ENCODE measurements around the gene DOCK4. TPM values are rescaled to one million over a fixed set of nuclear protein-coding genes. Genes with fewer than 3 reads are reported as not detected.

DOCK4 gene
- total RNA-seq, 1 donor from 2014 or later, result 43.5 TPM

DNA sequence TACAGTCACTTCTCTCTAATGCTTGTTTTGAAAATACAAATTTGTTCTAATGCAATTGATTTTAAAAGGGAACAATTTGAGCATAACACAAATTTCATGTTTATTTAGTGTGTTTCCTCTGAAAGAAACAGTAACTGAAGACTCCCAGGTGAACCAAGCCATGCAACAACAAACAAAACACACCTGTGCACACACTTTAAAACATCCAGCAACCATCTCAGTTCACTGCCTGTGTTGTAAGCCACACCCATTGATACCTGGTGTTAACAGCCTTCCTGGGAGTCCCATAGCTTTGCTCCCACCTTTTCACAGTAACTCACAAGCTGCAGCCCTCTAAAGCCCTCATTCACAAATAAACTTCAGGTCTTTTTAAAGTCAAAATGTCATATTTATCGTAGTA lies 89.3 kb downstream of the DOCK4 start:
- H3K27ac ChIP-seq, result no peak overlapping the region
- intact Hi-C loops (cut with DNase I), result no loop called here
- H3K27me3 ChIP-seq, result no peaks in the 10 kb centered on the region
- H3K4me3 ChIP-seq, result no peak overlapping the region
- no peak for TF ChIP-seq CTCF (IDR thresholded peaks at IDR 0.05)
- DNase-seq (ENCODE audit: low spot score in 2 of 2), result no peak
- no peaks in the 10 kb centered on the region for H3K36me3 ChIP-seq
- no peaks in the 10 kb centered on the region for H3K9me3 ChIP-seq
- peaks cover 6 to 8% of the 10 kb centered on the region in 2 donors for H3K4me1 ChIP-seq

DNA sequence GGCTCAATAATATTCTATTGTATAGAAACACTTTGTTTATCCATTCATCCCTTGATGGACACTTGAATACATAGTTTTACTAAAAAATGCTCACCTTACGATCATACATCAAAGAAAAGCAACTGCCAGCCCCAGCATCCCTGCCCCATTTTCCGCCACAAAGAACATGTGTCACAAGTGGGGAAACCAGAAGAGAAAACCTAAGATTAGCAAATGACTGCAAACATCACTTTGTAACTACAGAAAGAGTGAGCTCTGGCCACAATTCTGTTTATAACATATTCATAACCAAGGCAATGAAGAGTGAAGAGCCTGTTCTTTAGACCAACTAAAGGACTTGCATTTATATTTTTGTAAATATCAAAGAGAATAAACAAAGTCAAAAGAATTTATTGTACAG lies 89.8 kb downstream of the DOCK4 start:
- Histone ChIP-seq H3K4me1 (peaks cover 6 to 8% of the 10 kb centered on the region in 2 donors), H3K27ac (no peak overlapping the region), H3K9me3 (no peaks in the 10 kb centered on the region), H3K4me3 (no peak overlapping the region), H3K36me3 (no peaks in the 10 kb centered on the region), H3K27me3 (no peaks in the 10 kb centered on the region)
- TF ChIP-seq CTCF (IDR thresholded peaks at IDR 0.05), result no peak
- intact Hi-C loops (cut with DNase I), result no loop called here
- no peak for DNase-seq (ENCODE audit: low spot score in 2 of 2)

- Histone ChIP-seq H3K4me3 (no peak overlapping the region), H3K27me3 (no peaks in the 10 kb centered on the region), H3K36me3 (no peaks in the 10 kb centered on the region), H3K4me1 (peaks cover 6 to 8% of the 10 kb centered on the region in 2 donors), H3K27ac (no peak overlapping the region), H3K9me3 (no peaks in the 10 kb centered on the region)
- TF ChIP-seq CTCF (IDR thresholded peaks at IDR 0.05), result no peak
- intact Hi-C loops (cut with DNase I), result no loop called here
- DNase-seq (ENCODE audit: low spot score in 2 of 2), result no peak
These were observed 90.3 kb downstream of the DOCK4 start for GRCh38 chr7:112115880-112116279.

GRCh38 chr7:112113913-112114575 lies 92.2 kb downstream of the DOCK4 start:
- no peak for DNase-seq (ENCODE audit: low spot score in 2 of 2)
- Histone ChIP-seq H3K9me3 (no peaks in the 10 kb centered on the region), H3K27ac (no peak overlapping the region), H3K27me3 (no peaks in the 10 kb centered on the region), H3K4me3 (no peak overlapping the region), H3K4me1 (peaks cover 6 to 11% of the 10 kb centered on the region in 2 donors), H3K36me3 (no peaks in the 10 kb centered on the region)
- no peak for TF ChIP-seq CTCF (IDR thresholded peaks at IDR 0.05)
- intact Hi-C loops (cut with DNase I), result no loop called here

DNA sequence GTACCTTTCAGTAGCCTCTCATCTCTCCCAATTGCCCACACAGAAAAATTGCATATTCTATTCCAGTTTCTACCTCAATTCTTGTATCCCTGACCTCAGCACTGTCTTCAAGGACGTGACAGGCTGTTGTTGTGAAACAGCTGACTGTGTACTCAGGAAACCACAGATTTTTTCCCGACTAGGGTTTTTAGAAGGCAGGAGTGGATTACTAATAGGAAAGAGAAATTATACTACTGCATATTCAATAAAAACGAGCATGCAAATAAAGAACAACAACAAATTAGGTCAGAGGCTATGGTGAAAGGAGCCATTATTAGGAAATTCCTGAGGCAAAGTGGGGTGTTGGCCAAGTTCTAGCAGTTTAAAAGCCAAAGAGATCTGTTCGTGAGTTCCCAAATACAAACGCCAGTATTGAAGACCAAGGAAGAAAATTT lies 93.4 kb downstream of the DOCK4 start:
- H3K9me3 ChIP-seq, result no peaks in the 10 kb centered on the region
- no peak for TF ChIP-seq CTCF (IDR thresholded peaks at IDR 0.05)
- H3K27ac ChIP-seq, result peak overlapping the region; percentile 40 to 63
- intact Hi-C loops (cut with DNase I), result no loop called here
- peak overlapping the region; percentile 17 to 24 for H3K4me3 ChIP-seq
- H3K36me3 ChIP-seq, result no peaks in the 10 kb centered on the region
- peak in 1 of 2 donors; percentile 73 for DNase-seq (ENCODE audit: low spot score in 2 of 2)
- no peaks in the 10 kb centered on the region for H3K27me3 ChIP-seq
- peaks cover 6 to 17% of the 10 kb centered on the region in 2 donors for H3K4me1 ChIP-seq
